ENCODE measurements around the gene USP1. TPM values are rescaled to one million over a fixed set of nuclear protein-coding genes. Genes with fewer than 3 reads are reported as not detected.

The USP1 gene
- total and polyA plus RNA-seq, 2 of the 4 experiments (the other 2 are of a cell fraction) = 7.5 to 9.7 TPM

DNA sequence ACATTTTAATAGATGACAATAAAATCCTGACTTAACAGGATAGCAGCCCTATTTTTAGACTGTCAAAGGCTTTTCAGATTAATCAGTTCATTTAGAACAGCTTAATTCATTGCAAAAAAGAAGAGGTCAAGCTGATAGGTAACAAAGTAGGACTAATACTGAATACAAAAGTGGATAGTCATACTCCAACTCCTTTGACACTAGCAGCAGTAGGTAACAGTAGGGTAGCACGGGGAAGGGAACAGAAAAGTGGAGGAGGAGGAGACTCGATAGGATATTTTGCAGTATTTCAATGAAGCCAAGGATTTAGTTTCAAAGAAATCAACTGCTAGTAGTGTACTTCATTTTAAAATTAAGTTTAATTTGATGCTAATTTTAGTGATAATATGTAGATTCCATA lies 51.1 kb downstream of the USP1 start:
- Histone ChIP-seq H2BK15ac (ENCODE audit: low read depth, low read length) (no peak overlapping the region), H3K9ac (ENCODE audit: low read depth, low read length) (no peak overlapping the region), H3K56ac (ENCODE audit: extremely low read depth, insufficient read depth, low read length) (no peak overlapping the region), H2AK9ac (replicated peaks; ENCODE audit: low read depth, low read length, poor library complexity) (no peak overlapping the region), H4K91ac (ENCODE audit: insufficient read depth, low read depth, low read length) (no peak overlapping the region), H2AFZ (replicated peaks; ENCODE audit: low read length, poor library complexity) (no peak overlapping the region), H2BK5ac (ENCODE audit: low read depth, low read length, poor library complexity, severe bottlenecking) (no peak overlapping the region), H3K27ac (ENCODE audit: insufficient read depth, low read length) (no peak overlapping the region), H3K14ac (replicated peaks; ENCODE audit: low read depth, low read length) (no peak overlapping the region), H4K8ac (ENCODE audit: low read depth in 2 of 2, low read length in 2 of 2) (no peak overlapping the region), H2AK5ac (ENCODE audit: low read depth, low read length) (no peak overlapping the region), H4K20me1 (ENCODE audit: insufficient read depth, low read length) (no peaks in the 10 kb centered on the region), H3K18ac (ENCODE audit: low read depth, low read length) (no peak overlapping the region), H4K5ac (ENCODE audit: low read depth, low read length) (no peak overlapping the region), H3K9me1 (ENCODE audit: insufficient read depth, low read length) (no peaks in the 10 kb centered on the region), H3K23ac (ENCODE audit: low read depth, low read length) (no peak overlapping the region), H3K4me1 (ENCODE audit: control insufficient read depth, insufficient read depth, low read length) (no peaks in the 10 kb centered on the region), H3K4me3 (ENCODE audit: insufficient read depth, low read depth, low read length) (no peak overlapping the region), H2BK120ac (ENCODE audit: low read depth, low read length) (no peak overlapping the region), H3K36me3 (ENCODE audit: control insufficient read depth, insufficient read depth, low read length) (peaks cover 17% of the 10 kb centered on the region), H3K4ac (ENCODE audit: low read depth, low read length) (no peak overlapping the region), H3K79me1 (ENCODE audit: low read depth in 1 of 2, low read length in 2 of 2) (peaks cover 0 to 3% of the 10 kb centered on the region in 2 experiments; a peak in 3 of 4 replicates), H3K9me3 (ENCODE audit: control insufficient read depth, insufficient read depth, low read length) (no peaks in the 10 kb centered on the region), H3K4me2 (ENCODE audit: low read depth, low read length) (no peak overlapping the region), H2BK20ac (ENCODE audit: low read depth, low read length) (no peak overlapping the region), H3K27me3 (ENCODE audit: control insufficient read depth, insufficient read depth, low read length) (no peaks in the 10 kb centered on the region)
- POLR2A ChIA-PET (ENCODE audit: unreplicated experiment) = no interaction called here
- no peak for TF ChIP-seq RFX5 (IDR thresholded peaks at IDR 0.05; ENCODE audit: low read depth, low read length)
- TF ChIP-seq FOS (IDR thresholded peaks at IDR 0.05; ENCODE audit: low read depth, low read length) = no peak
- TF ChIP-seq, protein P1, sequence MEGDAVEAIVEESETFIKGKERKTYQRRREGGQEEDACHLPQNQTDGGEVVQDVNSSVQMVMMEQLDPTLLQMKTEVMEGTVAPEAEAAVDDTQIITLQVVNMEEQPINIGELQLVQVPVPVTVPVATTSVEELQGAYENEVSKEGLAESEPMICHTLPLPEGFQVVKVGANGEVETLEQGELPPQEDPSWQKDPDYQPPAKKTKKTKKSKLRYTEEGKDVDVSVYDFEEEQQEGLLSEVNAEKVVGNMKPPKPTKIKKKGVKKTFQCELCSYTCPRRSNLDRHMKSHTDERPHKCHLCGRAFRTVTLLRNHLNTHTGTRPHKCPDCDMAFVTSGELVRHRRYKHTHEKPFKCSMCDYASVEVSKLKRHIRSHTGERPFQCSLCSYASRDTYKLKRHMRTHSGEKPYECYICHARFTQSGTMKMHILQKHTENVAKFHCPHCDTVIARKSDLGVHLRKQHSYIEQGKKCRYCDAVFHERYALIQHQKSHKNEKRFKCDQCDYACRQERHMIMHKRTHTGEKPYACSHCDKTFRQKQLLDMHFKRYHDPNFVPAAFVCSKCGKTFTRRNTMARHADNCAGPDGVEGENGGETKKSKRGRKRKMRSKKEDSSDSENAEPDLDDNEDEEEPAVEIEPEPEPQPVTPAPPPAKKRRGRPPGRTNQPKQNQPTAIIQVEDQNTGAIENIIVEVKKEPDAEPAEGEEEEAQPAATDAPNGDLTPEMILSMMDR (conservative IDR thresholded peaks at IDR 0.05; ENCODE audit: low read depth, low read length) = no peak
- TF ChIP-seq, protein P2, sequence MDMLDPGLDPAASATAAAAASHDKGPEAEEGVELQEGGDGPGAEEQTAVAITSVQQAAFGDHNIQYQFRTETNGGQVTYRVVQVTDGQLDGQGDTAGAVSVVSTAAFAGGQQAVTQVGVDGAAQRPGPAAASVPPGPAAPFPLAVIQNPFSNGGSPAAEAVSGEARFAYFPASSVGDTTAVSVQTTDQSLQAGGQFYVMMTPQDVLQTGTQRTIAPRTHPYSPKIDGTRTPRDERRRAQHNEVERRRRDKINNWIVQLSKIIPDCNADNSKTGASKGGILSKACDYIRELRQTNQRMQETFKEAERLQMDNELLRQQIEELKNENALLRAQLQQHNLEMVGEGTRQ (IDR thresholded peaks at IDR 0.05; ENCODE audit: low read depth, low read length) = no peak
- no peak for TF ChIP-seq BHLHE40 (IDR thresholded peaks at IDR 0.05; ENCODE audit: low read depth, low read length)
- DNase-seq (no peak), ATAC-seq (ENCODE audit: low read depth) (no peak)
- dilution Hi-C loops (cut with HindIII; ENCODE audit: low sequenced_read_pairs, unreplicated experiment) = no loop called here
- BruUV-seq (replicated peaks) = no TSS peak
- CTCF ChIA-PET = no interaction called here
- WGBS, 2 experiments (ENCODE audit: extremely low coverage in 2 of 2, insufficient read length in 1 of 2) = no CpG with 5 or more reads among the region's 2 CpGs
- intact Hi-C loops (cut with micrococcal nuclease) = no loop called here
- in situ Hi-C loops (cut with MboI; ENCODE audit: low sequenced_read_pairs) = no loop called here

All from IMR-90 (cell line).